Panc1 (cell line): ENCODE data around the gene RNF144B. TPM values are rescaled to one million over a fixed set of nuclear protein-coding genes. Genes with fewer than 3 reads are reported as not detected.

Experiments used
- ATAC-seq: fragments of 200-7000 bp; cut with Tn5 transposase; 2 replicates; pipeline ENCODE4 v1.9.1; 2020; ENCODE audit warnings: mild to moderate bottlenecking, moderate library complexity
- BruUV-seq: library from RNA; stranded (reverse); fragments of 400-500 nt; replicated peaks from 2 replicates; lab custom pipeline; 2021; lab: Mats Ljungman, UMichigan
- CTCF ChIA-PET: fragments of 300-600 bp; sonication (Branson Sonifier 250); formaldehyde crosslinking; loops from one replicate; lab custom pipeline; 2022; ENCODE audit warnings: antibody characterized with exemption; lab: Charles Lee
- POLR2A ChIA-PET: fragments of 300-600 bp; sonication (Branson Sonifier 250); formaldehyde crosslinking; loops from one replicate; lab custom pipeline; 2022; ENCODE audit warnings: antibody characterized with exemption; lab: Charles Lee
- DNase-seq: peaks from one replicate; pipeline ENCODE4 v3.0.0-alpha.2; 2010; ENCODE audit warnings: low read depth, low spot score
- H3K27ac ChIP-seq: 2 replicates; pipeline ENCODE4 v1.5.1; 2011; ENCODE audit warnings: mild to moderate bottlenecking, low read length, inconsistent platforms
- H3K27me3 ChIP-seq: fragments of 200-500 bp; sonication (Bioruptor generic); 2 replicates; pipeline ENCODE4 v1.6.0; 2014; ENCODE audit warnings: low read length, inconsistent platforms; ENCODE audit not compliant: control insufficient read depth, insufficient read depth
- H3K36me3 ChIP-seq: fragments of 200-500 bp; sonication (Bioruptor generic); 2 replicates; pipeline ENCODE4 v1.5.1; 2014; ENCODE audit warnings: inconsistent platforms, mild to moderate bottlenecking, low read length, moderate library complexity; ENCODE audit not compliant: control insufficient read depth, insufficient read depth
- H3K4me1 ChIP-seq: 2 replicates; pipeline ENCODE4 v1.5.1; 2011; ENCODE audit warnings: inconsistent platforms, mild to moderate bottlenecking, low read length, moderate library complexity; ENCODE audit not compliant: control insufficient read depth, insufficient read depth
- H3K4me3 ChIP-seq, 2 experiments: 2 replicates each; pipeline ENCODE4 v1.5.1; 2011 to 2012; ENCODE audit warnings: low read depth in 2 of 2, low read length in 2 of 2, mild to moderate bottlenecking in 2 of 2, inconsistent platforms in 1 of 2, moderate library complexity in 1 of 2
- H3K9me3 ChIP-seq: fragments of 200-500 bp; sonication (Bioruptor generic); 2 replicates; pipeline ENCODE4 v1.5.1; 2014; ENCODE audit warnings: low read depth, mild to moderate bottlenecking, inconsistent platforms, low read length, moderate library complexity; ENCODE audit not compliant: control insufficient read depth, insufficient read depth
- POLR2AphosphoS5 ChIP-seq: IDR thresholded peaks from 2 replicates; pipeline ENCODE4 v1.6.1; 2012; ENCODE audit warnings: mild to moderate bottlenecking, low read depth, low read length, moderate library complexity
- SIN3A ChIP-seq: IDR thresholded peaks from 2 replicates; pipeline ENCODE4 v1.6.1; 2012; ENCODE audit warnings: low read depth, mild to moderate bottlenecking, low read length, moderate library complexity, borderline replicate concordance; ENCODE audit not compliant: insufficient read depth
- TCF7L2 ChIP-seq: IDR thresholded peaks from 2 replicates; pipeline ENCODE4 v1.6.1; 2011; ENCODE audit warnings: mild to moderate bottlenecking, low read depth, low read length, inconsistent platforms
- in situ Hi-C: cut with HindIII; loops from 2 replicates; pipeline ENCODE4 v1.10.0; 2016; ENCODE audit warnings: low sequenced_read_pairs, low pct_unique_long_range_greater_than_20kb
- intact Hi-C: fragments of 100-400 bp; cut with micrococcal nuclease; formaldehyde crosslinking; loops from one replicate; pipeline ENCODE4 v1.10.0; 2022; ENCODE audit not compliant: unreplicated experiment
- total RNA-seq: library from RNA; stranded (reverse); gene quantifications from one replicate; pipeline ENCODE4 v1.2.1, GENCODE V29; 2021; ENCODE audit not compliant: unreplicated experiment
- TF ChIP-seq, protein P1 (sequence below), 2 experiments: IDR thresholded peaks; 2 replicates each; pipeline ENCODE4 v1.6.1; 2011 to 2012; ENCODE audit warnings: low read depth in 2 of 2, control low read depth in 1 of 2, low read length in 1 of 2, mild to moderate bottlenecking in 1 of 2, moderate library complexity in 1 of 2; ENCODE audit not compliant: insufficient read depth in 1 of 2
- TF ChIP-seq, protein P2 (sequence below): fragments of 450-650 bp; IDR thresholded peaks from 2 replicates; pipeline ENCODE4 v1.5.1; 2017; ENCODE audit warnings: mild to moderate bottlenecking

Gene RNF144B
- total RNA-seq, 1 experiment from 2014 or later, result 5.6 TPM

DNA sequence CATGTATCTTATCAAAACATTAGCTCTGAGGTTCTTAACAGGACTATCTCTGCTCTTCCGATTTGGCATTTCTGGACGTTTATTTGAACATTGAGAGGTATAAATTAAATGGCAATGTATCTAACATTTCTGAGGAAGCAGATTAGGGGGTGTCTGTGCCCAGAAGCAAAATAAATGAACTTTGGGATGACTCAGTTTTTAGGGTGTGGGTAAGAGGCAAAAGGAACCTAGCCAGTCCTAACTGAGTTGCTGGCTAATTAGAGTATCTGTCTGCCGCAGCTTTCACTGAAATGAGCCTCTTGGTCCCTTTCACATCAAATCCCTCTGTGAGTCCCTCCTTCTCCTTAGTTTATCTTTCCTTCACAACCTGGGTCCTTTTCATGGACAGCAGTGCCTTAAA lies 1.1 kb downstream of the RNF144B start:
- peaks cover 8% of the 10 kb centered on the region for H3K27me3 ChIP-seq
- POLR2A ChIA-PET, result no interaction called here
- H3K9me3 ChIP-seq, result no peaks in the 10 kb centered on the region
- CTCF ChIA-PET, result no interaction called here
- H3K36me3 ChIP-seq, result no peaks in the 10 kb centered on the region
- H3K27ac ChIP-seq, result peak overlapping the region; percentile 23; the same call in 1 of the 2 replicates
- in situ Hi-C loops, result no loop called here
- DNase-seq (no peak), ATAC-seq (no peak)
- TF ChIP-seq, protein P1, sequence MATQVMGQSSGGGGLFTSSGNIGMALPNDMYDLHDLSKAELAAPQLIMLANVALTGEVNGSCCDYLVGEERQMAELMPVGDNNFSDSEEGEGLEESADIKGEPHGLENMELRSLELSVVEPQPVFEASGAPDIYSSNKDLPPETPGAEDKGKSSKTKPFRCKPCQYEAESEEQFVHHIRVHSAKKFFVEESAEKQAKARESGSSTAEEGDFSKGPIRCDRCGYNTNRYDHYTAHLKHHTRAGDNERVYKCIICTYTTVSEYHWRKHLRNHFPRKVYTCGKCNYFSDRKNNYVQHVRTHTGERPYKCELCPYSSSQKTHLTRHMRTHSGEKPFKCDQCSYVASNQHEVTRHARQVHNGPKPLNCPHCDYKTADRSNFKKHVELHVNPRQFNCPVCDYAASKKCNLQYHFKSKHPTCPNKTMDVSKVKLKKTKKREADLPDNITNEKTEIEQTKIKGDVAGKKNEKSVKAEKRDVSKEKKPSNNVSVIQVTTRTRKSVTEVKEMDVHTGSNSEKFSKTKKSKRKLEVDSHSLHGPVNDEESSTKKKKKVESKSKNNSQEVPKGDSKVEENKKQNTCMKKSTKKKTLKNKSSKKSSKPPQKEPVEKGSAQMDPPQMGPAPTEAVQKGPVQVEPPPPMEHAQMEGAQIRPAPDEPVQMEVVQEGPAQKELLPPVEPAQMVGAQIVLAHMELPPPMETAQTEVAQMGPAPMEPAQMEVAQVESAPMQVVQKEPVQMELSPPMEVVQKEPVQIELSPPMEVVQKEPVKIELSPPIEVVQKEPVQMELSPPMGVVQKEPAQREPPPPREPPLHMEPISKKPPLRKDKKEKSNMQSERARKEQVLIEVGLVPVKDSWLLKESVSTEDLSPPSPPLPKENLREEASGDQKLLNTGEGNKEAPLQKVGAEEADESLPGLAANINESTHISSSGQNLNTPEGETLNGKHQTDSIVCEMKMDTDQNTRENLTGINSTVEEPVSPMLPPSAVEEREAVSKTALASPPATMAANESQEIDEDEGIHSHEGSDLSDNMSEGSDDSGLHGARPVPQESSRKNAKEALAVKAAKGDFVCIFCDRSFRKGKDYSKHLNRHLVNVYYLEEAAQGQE (IDR thresholded peaks at IDR 0.05; ENCODE audit: insufficient read depth in 1 of 2, low read depth in 2 of 2, low read length in 1 of 2), result no peak
- TF ChIP-seq SIN3A, result no peak
- no peak for TF ChIP-seq TCF7L2
- TF ChIP-seq POLR2AphosphoS5, result no peak
- TF ChIP-seq, protein P2, sequence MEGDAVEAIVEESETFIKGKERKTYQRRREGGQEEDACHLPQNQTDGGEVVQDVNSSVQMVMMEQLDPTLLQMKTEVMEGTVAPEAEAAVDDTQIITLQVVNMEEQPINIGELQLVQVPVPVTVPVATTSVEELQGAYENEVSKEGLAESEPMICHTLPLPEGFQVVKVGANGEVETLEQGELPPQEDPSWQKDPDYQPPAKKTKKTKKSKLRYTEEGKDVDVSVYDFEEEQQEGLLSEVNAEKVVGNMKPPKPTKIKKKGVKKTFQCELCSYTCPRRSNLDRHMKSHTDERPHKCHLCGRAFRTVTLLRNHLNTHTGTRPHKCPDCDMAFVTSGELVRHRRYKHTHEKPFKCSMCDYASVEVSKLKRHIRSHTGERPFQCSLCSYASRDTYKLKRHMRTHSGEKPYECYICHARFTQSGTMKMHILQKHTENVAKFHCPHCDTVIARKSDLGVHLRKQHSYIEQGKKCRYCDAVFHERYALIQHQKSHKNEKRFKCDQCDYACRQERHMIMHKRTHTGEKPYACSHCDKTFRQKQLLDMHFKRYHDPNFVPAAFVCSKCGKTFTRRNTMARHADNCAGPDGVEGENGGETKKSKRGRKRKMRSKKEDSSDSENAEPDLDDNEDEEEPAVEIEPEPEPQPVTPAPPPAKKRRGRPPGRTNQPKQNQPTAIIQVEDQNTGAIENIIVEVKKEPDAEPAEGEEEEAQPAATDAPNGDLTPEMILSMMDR, result no peak
- H3K4me1 ChIP-seq, result peaks cover 5% of the 10 kb centered on the region
- intact Hi-C loops, result no loop called here
- no TSS peak for BruUV-seq
- H3K4me3 ChIP-seq, result peak overlapping the region; percentile 58 to 73

DNA sequence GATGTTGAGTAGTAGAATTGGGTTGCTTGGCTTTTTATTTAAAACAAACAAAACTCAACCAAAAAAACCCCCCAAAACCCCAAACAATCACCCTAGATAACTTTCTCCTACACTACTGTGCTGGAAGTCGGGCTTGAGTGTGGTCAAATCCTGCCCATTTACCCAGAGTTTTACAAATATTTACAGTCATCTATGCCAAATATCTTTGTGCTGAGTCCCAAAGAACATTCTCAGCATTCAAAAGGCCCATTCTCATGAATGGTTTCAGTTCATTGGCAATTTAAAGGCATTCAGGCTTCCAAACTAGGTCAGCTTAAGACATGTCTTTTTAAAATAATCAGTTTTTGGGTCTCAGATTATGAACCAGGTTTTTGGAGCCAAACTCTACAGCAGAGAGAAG lies 1.8 kb downstream of the RNF144B start:
- Histone ChIP-seq H3K4me3 (peak overlapping the region; percentile 58 to 73), H3K36me3 (no peaks in the 10 kb centered on the region), H3K4me1 (peaks cover 5% of the 10 kb centered on the region), H3K27me3 (peaks cover 8% of the 10 kb centered on the region), H3K9me3 (no peaks in the 10 kb centered on the region), H3K27ac (no peak overlapping the region)
- in situ Hi-C loops (no loop called here), intact Hi-C loops (no loop called here)
- no peak for ATAC-seq
- POLR2A ChIA-PET, result no interaction called here
- no peak for TF ChIP-seq POLR2AphosphoS5
- TF ChIP-seq SIN3A, result no peak
- TF ChIP-seq, protein P1 (IDR thresholded peaks at IDR 0.05; ENCODE audit: insufficient read depth in 1 of 2, low read depth in 2 of 2, low read length in 1 of 2), result no peak
- TF ChIP-seq, protein P2, result no peak
- no peak for TF ChIP-seq TCF7L2
- no TSS peak for BruUV-seq
- DNase-seq, result peak; percentile 64
- CTCF ChIA-PET, result no interaction called here
